HepG2 (cell line): ENCODE data around the gene CCDC57. TPM values are rescaled to one million over a fixed set of nuclear protein-coding genes. Genes with fewer than 3 reads are reported as not detected.

ENCODE experiments used
- AGO2 ChIP-seq: fragments of 200-400 bp; formaldehyde crosslinking; optimal IDR thresholded peaks from 2 replicates; pipeline ENCODE3; 2017; ENCODE audit warnings: mild to moderate bottlenecking, low read depth, low read length, moderate library complexity
- AHDC1 ChIP-seq: sonication (generic); formaldehyde crosslinking; IDR thresholded peaks from 2 replicates; pipeline ENCODE4 v1.5.1; 2020; ENCODE audit warnings: mild to moderate bottlenecking, missing genetic modification reagents, borderline replicate concordance
- CBX1 ChIP-seq: IDR thresholded peaks from one replicate; pipeline ENCODE4 v1.6.1; 2016; ENCODE audit warnings: antibody characterized with exemption, low read depth
- CHD4 ChIP-seq: fragments of 200-600 bp; sonication (generic); IDR thresholded peaks from 2 replicates; pipeline ENCODE4 v1.7.0; 2017; ENCODE audit warnings: mild to moderate bottlenecking, low read length, borderline replicate concordance
- ELF3 ChIP-seq: IDR thresholded peaks from 2 replicates; pipeline ENCODE4 v1.6.1; 2016; ENCODE audit warnings: missing genetic modification reagents, missing compliant biosample characterization
- HNF1A ChIP-seq, 2 experiments: sonication (generic) in 1 of 2; formaldehyde crosslinking in 1 of 2; IDR thresholded peaks; 2 replicates each; pipeline versions ENCODE4 v1.4.0 to v1.6.1; 2016 to 2020; ENCODE audit warnings: borderline replicate concordance in 1 of 2, low read depth in 1 of 2, mild to moderate bottlenecking in 1 of 2, missing genetic modification reagents in 1 of 2
- HNRNPH1 ChIP-seq: fragments of 200-400 bp; formaldehyde crosslinking; optimal IDR thresholded peaks from 2 replicates; pipeline ENCODE3; 2017; ENCODE audit warnings: mild to moderate bottlenecking, low read depth, low read length
- THRA ChIP-seq: sonication (generic); formaldehyde crosslinking; IDR thresholded peaks from 2 replicates; pipeline ENCODE4 v1.4.0; 2020; ENCODE audit warnings: missing genetic modification reagents, borderline replicate concordance
- ZEB1 ChIP-seq: IDR thresholded peaks from 2 replicates; pipeline ENCODE4 v1.6.1; 2012; ENCODE audit warnings: mild to moderate bottlenecking, low read depth, inconsistent platforms; ENCODE audit not compliant: insufficient replicate concordance
- ZNF335 ChIP-seq: sonication (generic); formaldehyde crosslinking; IDR thresholded peaks from 2 replicates; pipeline ENCODE4 v1.4.0; 2020; ENCODE audit warnings: missing genetic modification reagents
- polyA plus RNA-seq, 8 experiments: library from polyadenylated mRNA; depleted of rRNA in 3 of 8; stranded (reverse) in 7 of 8; unstranded in 1 of 8; fragments of >200 nt; fragmentation: Illumina TruSeq in 4 of 8; extraction: Trizol in 4 of 8; gene quantifications; 2 replicates each; pipeline versions ENCODE4 v1.2.1 to v1.2.3, GENCODE V29; 2011 to 2016; ENCODE audit warnings: low read depth in 4 of 8, missing spikeins in 1 of 8, mixed read lengths in 1 of 8; ENCODE audit not compliant: insufficient read depth in 1 of 8
- total RNA-seq, 5 experiments: library from RNA; depleted of rRNA; stranded (reverse); fragments of >200 nt; fragmentation: Illumina TruSeq; extraction: Trizol; gene quantifications; 2 replicates each; pipeline ENCODE4 v1.2.3, GENCODE V29; 2016; ENCODE audit warnings: low read depth in 1 of 5

Gene CCDC57
- total and polyA plus RNA-seq, 2 of the 13 experiments (the other 11 are each of a cell fraction or from before 2014, with no cell fraction given), result 59.3 to 59.9 TPM

- no peak for TF ChIP-seq AHDC1 (CRISPR knock-in tag)
- 0 out of 2 replicates have a peak, but pooled peaks have one; percentile 50 for TF ChIP-seq ZNF335 (CRISPR knock-in tag)
- TF ChIP-seq CHD4, result no peak
- TF ChIP-seq AGO2, result peak; percentile 49
- TF ChIP-seq CBX1, result peak; percentile 76
- TF ChIP-seq ELF3 (CRISPR knock-in tag), result no peak
- peak; percentile 18 for TF ChIP-seq ZEB1
- no peak for TF ChIP-seq HNRNPH1
- TF ChIP-seq THRA (CRISPR knock-in tag), result peak; percentile 60
- no peak for TF ChIP-seq HNF1A (IDR thresholded peaks at IDR 0.05; ENCODE audit: low read depth)
- TF ChIP-seq HNF1A (CRISPR knock-in tag; IDR thresholded peaks at IDR 0.05; ENCODE audit: borderline replicate concordance), result peak; percentile 51; the same call in 1 of the 2 replicates
These were observed 12.9 kb upstream of the CCDC57 start (continued) for GRCh38 chr17:82225368-82226029.
